NCI-H1436 treated with DMSO at 0.1 percent for 48 hours (cell line): ENCODE measurements around the gene B3GNT7.
"Not testable (repeated sequence)": the region's sequence is repeated elsewhere in the genome, so short reads cannot be mapped to it uniquely, and the experiment has no call there.

ENCODE experiments used
- DNase-seq: peaks from one replicate; lab custom pipeline; 2025; lab: John Stamatoyannopoulos, UW

Gene B3GNT7

GRCh38 chr2:231367178-231367577 is 28.3 kb upstream of the B3GNT7 start:
- DNase-seq: no peak

- DNase-seq: no peak
These were observed 25.7 kb upstream of the B3GNT7 start for GRCh38 chr2:231369580-231370428.

- DNase-seq: no peak
These were observed 25.1 kb upstream of the B3GNT7 start for GRCh38 chr2:231370429-231370748.

DNA sequence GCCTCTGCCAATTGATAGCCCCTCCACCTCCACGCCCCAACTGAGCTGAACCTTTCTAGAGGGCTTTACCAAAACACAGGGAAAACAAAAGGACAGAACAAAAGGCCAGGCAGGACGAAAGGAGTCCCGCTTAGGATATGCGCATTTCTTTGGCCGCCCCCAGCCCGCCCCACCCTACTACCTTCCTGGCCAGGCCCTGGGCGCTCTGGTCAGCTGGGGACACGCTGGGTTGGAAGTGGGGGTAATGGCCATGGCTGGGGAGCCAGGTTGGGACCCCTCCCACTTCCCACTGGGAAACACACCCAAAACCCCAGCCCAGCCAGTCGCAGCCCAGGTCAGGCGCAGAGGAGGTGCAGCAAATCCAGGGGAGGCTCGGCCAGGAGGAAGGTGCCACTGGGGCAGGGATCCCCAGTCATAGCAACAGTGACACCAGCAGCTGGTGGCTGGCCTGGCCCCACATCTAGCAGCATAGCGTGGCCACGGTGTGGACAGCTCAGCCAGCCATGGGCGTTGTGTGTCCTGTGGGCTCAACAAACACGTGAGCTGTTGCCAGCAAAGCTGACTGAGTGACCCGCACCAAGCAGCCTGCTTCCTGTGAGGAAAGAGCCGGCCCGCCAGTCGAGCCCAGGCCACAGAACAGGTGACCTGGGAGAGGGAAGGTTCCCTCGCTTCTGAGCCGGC is 24.6 kb upstream of the B3GNT7 start:
- DNase-seq: no peak

DNA sequence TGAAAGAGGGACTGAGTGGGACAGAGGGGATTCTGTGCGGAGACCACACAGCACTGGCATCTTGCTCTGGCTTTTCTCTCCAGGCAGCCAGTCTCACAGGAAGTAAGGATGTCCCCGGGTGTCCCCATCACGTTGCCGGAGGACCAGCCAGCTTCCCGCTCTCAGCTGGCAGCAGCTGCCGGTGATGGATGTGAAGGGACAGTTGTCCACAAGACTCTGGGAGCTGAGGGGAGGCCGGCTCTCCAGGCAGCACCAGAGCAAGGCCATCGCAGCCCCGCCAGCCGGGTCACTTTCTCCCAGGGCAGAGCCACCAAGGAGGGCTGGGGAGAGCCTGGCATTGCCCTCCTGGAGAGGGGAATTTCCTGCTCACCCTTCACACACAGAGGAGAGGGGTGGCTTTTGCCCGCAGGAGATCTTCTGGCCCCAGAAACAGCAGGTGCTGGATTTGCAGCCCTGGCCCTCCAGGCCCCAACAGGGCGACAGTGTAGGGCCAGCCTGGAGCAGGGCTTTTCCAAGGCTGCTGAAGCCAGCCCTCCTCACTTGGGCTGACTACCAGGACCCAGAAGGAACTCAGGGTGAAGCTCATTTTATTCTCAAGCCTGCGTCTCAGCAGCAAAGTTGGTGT is 24.0 kb upstream of the B3GNT7 start:
- DNase-seq: no peak

DNA sequence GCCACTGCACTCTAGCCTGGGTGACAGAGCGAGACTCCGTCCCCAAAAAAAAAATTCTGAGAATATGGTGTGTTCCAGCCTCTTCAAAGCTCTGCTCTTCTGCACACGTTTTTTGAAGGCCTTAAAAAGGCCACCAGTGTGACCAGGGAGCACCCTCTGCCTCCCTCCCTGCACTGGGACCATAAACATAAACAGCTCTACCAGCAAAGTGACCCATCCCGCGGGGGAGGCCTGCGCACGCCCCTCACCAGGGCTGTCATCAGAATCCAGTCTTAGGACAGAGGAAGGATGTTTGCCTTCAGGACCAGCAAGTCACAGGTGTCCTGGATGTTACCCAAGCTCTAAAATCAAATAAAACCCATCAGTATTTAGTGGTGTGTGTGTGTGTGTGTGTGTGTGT is 23.2 kb upstream of the B3GNT7 start:
- DNase-seq: no peak

DNA sequence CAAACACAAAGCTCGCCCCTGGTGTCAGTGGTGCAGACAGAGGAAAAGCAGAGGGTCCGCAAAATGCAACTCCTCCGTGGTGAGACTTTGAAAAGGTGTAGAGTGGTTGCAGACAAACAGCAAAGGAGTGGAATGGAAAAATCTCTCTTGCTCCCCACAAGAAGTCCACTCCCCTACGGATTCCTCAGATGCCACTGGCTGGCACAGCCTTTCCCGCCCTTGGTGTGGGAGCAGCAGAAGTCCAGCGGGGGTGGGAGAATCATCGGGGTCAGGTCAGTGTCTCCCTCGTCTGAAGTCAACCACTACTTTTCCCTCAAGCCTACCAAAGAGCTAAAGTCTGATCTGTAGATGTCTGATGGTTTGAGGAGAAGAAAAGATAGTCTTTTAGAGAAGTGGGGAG is 22.3 kb upstream of the B3GNT7 start:
- no peak for DNase-seq

DNA sequence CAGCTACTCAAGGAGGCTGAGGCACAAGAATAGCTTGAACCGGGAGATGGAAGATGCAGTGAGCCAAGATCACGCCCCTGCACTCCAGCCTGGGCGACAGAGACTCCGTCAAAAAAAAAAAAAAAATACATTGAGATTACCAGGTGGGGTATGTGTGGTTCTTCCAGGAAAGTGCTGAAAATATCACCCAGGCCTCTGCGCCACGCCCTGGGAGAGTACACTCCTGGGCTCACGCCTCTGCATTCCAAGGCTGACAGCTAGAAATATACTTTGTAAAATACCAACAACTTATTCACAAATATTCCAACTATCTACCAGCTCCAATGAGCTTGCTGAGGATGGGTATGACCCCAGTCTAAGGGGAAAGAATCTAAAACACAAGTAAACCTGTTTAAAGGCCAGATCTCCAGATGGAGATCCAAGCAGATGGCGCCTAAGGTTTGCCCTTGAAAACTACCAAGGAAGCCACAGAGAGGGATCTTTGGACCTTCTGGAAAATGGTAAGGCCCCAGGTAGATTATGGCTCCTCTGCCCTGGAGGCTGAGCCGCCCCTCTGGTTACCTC is 21.6 kb upstream of the B3GNT7 start:
- no peak for DNase-seq

GRCh38 chr2:231374771-231375170 is 20.7 kb upstream of the B3GNT7 start:
- no peak for DNase-seq

- not testable (repeated sequence) for DNase-seq
These were observed 19.4 kb upstream of the B3GNT7 start for GRCh38 chr2:231375994-231376615.

- no peak for DNase-seq
These were observed 18.7 kb upstream of the B3GNT7 start for GRCh38 chr2:231376857-231377256.

DNA sequence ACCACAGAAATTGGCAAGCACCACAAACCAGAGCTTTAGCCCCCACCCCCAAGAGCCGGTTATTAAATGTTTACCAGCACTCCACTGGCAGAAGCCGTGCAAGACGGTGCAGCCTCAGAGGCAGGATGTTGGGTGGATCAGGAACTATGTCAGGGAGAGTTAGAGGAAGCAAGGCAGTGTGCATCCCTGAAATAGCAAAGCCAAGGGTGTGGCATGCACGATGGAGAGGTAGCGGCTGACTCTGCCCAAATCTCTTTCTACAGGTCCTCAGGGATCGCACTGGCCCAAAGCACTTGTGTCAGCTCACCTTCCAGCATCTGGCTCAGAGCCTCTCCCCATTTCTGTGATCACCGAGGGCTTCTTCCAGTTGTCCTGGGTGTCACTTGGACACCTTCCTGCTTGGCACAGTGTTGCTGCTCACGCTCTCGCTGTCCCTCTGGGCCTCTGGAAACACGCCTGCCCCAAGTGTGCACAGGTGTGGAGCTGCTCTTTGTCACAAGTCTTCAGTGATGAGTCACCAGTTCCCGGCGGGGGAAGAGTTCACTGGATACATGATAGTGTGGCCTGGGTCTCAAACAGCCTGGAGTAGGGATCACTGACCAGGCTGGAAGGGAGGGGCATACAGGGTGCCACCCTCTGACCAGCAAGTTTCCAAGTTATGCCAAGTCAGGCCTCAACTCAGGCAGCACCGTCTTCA is 17.3 kb upstream of the B3GNT7 start:
- no peak for DNase-seq

GRCh38 chr2:231379266-231380215 is 16.0 kb upstream of the B3GNT7 start:
- DNase-seq: no peak

DNA sequence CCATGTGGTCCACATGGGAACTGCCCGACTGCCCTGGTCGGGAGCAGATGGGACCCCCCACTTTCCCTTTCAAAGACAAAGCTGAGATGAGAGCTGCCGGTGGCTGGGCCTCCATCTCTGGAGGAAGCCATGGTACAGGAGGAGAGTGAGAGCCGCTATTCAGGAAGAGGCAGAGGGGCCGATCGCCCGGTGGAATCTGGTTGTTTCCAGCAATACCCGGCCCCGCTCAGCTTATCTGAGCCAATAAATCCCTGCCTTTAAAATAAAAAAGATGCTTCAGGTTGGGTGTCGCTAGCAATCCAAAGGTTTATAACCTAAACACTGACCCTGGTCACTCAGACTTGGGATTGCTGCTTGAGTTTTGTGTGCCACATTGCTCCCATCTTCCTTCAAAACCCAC is 15.2 kb upstream of the B3GNT7 start:
- DNase-seq: no peak

GRCh38 chr2:231380991-231381847 is 14.3 kb upstream of the B3GNT7 start:
- no peak for DNase-seq

GRCh38 chr2:231382116-231382515 is 13.4 kb upstream of the B3GNT7 start:
- no peak for DNase-seq

GRCh38 chr2:231383416-231384108 is 11.9 kb upstream of the B3GNT7 start:
- DNase-seq: no peak

GRCh38 chr2:231384109-231384435 is 11.4 kb upstream of the B3GNT7 start:
- no peak for DNase-seq

DNA sequence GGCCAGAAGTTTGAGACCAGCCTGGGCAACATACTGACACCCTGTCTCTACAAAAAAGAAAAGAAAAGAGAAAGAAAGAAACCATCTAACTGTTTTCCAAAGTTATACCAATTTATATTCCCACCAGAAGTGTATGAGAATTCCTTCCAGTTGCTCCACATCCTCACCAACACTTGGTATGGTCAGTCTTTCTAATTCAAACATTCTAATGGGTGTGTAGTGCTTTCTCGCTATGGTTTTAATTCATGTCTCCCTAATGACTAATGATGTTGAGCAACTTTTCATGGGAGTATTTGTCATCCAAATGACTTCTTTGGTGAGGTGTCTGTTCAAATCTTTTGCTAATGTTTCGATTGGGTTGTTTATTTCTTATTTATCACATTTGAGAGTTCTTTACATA is 10.5 kb upstream of the B3GNT7 start:
- DNase-seq: no peak
